ENCODE results near the gene CFL1. TPM values are rescaled to one million over a fixed set of nuclear protein-coding genes. Genes with fewer than 3 reads are reported as not detected.

Gene CFL1
- total and polyA plus RNA-seq, 10 of the 15 experiments (the other 5 are each of a cell fraction or from before 2014, with no cell fraction given), result 164 to 2,994 (median 1,500) TPM

DNA sequence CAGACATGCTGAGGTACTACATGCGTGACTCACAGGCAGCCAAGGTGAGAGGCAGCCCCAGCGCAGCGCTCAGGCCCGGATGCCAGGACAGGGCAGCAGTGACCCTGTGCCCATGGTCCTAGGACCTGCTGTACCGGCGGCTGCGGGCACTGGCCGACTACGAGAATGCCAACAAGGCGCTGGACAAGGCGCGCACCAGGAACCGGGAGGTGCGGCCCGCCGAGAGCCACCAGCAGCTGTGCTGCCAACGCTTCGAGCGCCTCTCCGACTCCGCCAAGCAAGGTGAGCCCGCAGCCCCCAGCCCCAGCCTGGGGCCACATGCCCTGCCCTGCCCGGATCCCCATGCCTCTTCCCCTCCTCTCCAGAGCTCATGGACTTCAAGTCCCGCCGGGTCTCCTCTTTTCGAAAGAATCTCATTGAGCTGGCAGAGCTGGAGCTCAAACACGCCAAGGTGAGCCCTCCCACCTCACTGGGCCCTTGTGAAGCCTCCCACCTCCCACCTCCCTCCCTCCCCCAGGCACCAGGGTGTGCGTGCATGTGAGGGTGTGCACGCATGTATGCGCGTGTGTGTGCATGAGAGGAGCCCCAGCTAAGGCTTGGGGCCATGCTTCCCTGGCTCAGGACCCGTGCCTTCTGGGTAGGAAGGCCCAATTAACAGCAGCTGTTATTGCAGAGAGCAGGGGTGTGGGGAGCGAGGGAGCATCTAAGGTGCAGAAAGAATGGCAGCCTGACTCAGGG lies 5.3 kb downstream of the CFL1 start:
- H4K20me1 ChIP-seq (ENCODE audit: control insufficient read depth, insufficient read depth), result peaks cover 24% of the 10 kb centered on the region
- BruUV-seq (replicated peaks), result no TSS peak
- WGBS (ENCODE audit: insufficient coverage, insufficient replicate concordance, low lambda C conversion rate, missing lambda C conversion rate), result over 99% methylated on average over 28 of the region's 33 CpGs
- FAIRE-seq, result no peak
- ChIA-PET POLR2A (interaction anchor here (1.1 kb wide), 1 partner anchor 147 kb away, joined by 4 read pairs; no protein-coding TSS in a partner anchor), SMC1A (ENCODE audit: uncharacterized antibody, unreplicated experiment) (no interaction called here), RAD21 (ENCODE audit: unreplicated experiment) (no interaction called here), CTCF (interaction anchor here (0.5 to 3.8 kb wide), 6 partner anchors 10 to 318 kb away, joined by 3 to 17 read pairs (median 4); no protein-coding TSS in a partner anchor)
- H3K4me1 ChIP-seq (ENCODE audit: control insufficient read depth, insufficient read depth, low read length), result peaks cover 10% of the 10 kb centered on the region
- intact Hi-C loops (cut with micrococcal nuclease; ENCODE audit: unreplicated experiment), result no loop called here
- H3K27ac ChIP-seq (ENCODE audit: control insufficient read depth, insufficient read depth), result no peak overlapping the region
- no peak overlapping the region for H3K4me3 ChIP-seq
- no peak overlapping the region for H3K9ac ChIP-seq (ENCODE audit: control insufficient read depth, insufficient read depth, low read length)
- ATAC-seq, result no peak
- no peak for DNase-seq (ENCODE audit: low read depth, low spot score)
- H3K4me2 ChIP-seq (ENCODE audit: control insufficient read depth, insufficient read depth), result no peak overlapping the region
- no peaks in the 10 kb centered on the region for H3K27me3 ChIP-seq (replicated peaks in 1 of 2; ENCODE audit: control insufficient read depth in 2 of 2, insufficient read depth in 2 of 2, low read length in 1 of 2)
- no peak for TF ChIP-seq RCOR1 (conservative IDR thresholded peaks at IDR 0.05; ENCODE audit: low read depth, low read length)
- TF ChIP-seq POLR2A (IDR thresholded peaks at IDR 0.05; ENCODE audit: low read depth, low read length), result peak; percentile 83
- peak; percentile 37 for TF ChIP-seq POLR2AphosphoS5 (IDR thresholded peaks at IDR 0.05; ENCODE audit: low read length)
- TF ChIP-seq, protein P1, sequence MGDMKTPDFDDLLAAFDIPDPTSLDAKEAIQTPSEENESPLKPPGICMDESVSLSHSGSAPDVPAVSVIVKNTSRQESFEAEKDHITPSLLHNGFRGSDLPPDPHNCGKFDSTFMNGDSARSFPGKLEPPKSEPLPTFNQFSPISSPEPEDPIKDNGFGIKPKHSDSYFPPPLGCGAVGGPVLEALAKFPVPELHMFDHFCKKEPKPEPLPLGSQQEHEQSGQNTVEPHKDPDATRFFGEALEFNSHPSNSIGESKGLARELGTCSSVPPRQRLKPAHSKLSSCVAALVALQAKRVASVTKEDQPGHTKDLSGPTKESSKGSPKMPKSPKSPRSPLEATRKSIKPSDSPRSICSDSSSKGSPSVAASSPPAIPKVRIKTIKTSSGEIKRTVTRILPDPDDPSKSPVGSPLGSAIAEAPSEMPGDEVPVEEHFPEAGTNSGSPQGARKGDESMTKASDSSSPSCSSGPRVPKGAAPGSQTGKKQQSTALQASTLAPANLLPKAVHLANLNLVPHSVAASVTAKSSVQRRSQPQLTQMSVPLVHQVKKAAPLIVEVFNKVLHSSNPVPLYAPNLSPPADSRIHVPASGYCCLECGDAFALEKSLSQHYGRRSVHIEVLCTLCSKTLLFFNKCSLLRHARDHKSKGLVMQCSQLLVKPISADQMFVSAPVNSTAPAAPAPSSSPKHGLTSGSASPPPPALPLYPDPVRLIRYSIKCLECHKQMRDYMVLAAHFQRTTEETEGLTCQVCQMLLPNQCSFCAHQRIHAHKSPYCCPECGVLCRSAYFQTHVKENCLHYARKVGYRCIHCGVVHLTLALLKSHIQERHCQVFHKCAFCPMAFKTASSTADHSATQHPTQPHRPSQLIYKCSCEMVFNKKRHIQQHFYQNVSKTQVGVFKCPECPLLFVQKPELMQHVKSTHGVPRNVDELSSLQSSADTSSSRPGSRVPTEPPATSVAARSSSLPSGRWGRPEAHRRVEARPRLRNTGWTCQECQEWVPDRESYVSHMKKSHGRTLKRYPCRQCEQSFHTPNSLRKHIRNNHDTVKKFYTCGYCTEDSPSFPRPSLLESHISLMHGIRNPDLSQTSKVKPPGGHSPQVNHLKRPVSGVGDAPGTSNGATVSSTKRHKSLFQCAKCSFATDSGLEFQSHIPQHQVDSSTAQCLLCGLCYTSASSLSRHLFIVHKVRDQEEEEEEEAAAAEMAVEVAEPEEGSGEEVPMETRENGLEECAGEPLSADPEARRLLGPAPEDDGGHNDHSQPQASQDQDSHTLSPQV (IDR thresholded peaks at IDR 0.05), result no peak
- TF ChIP-seq, protein P2, sequence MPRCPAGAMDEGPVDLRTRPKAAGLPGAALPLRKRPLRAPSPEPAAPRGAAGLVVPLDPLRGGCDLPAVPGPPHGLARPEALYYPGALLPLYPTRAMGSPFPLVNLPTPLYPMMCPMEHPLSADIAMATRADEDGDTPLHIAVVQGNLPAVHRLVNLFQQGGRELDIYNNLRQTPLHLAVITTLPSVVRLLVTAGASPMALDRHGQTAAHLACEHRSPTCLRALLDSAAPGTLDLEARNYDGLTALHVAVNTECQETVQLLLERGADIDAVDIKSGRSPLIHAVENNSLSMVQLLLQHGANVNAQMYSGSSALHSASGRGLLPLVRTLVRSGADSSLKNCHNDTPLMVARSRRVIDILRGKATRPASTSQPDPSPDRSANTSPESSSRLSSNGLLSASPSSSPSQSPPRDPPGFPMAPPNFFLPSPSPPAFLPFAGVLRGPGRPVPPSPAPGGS (IDR thresholded peaks at IDR 0.05; ENCODE audit: borderline replicate concordance, insufficient read depth, low read depth, low read length, poor library complexity, severe bottlenecking), result peak; percentile 26
- 0 out of 2 replicates have a peak, but pooled peaks have one; percentile 18 for TF ChIP-seq BCL11A (IDR thresholded peaks at IDR 0.05; ENCODE audit: low read depth, low read length)
- TF ChIP-seq HDGF (IDR thresholded peaks at IDR 0.05), result no peak
- TF ChIP-seq POU2F2 (IDR thresholded peaks at IDR 0.05; ENCODE audit: borderline replicate concordance, low read depth, low read length), result 0 out of 3 replicates have a peak, but pooled peaks have one; percentile 10
- in situ Hi-C loops (cut with MboI), result loop anchor here (25.0 kb wide), 1 partner anchor 1615 kb away; the partner anchor contains the start of genes DNAJC4, FKBP2, NUDT22 and PPP1R14B
- H3K79me2 ChIP-seq (ENCODE audit: control insufficient read depth, insufficient read depth, low read length), result peaks cover 38% of the 10 kb centered on the region
- peaks cover 32 to 41% of the 10 kb centered on the region in 2 experiments; a peak in 3 of 4 replicates for H3K36me3 ChIP-seq (ENCODE audit: control insufficient read depth in 2 of 2, insufficient read depth in 2 of 2, low read length in 1 of 2)
- H2AFZ ChIP-seq (ENCODE audit: control insufficient read depth, low read depth, low read length), result no peak overlapping the region
- peaks cover 2% of the 10 kb centered on the region; the same call in 2 of the 3 replicates for H3K9me3 ChIP-seq (replicated peaks; ENCODE audit: control insufficient read depth, insufficient read depth, low read length)

Data from GM12878 (cell line).